ENCODE data around the gene POMT1. TPM values are rescaled to one million over a fixed set of nuclear protein-coding genes. Genes with fewer than 3 reads are reported as not detected.
A peak's percentile ranks its signal among the peaks of the same experiment; 100 is the strongest.
"Not testable (repeated sequence)": the region's sequence is repeated elsewhere in the genome, so short reads cannot be mapped to it uniquely, and the experiment has no call there.

The POMT1 gene, protein sequence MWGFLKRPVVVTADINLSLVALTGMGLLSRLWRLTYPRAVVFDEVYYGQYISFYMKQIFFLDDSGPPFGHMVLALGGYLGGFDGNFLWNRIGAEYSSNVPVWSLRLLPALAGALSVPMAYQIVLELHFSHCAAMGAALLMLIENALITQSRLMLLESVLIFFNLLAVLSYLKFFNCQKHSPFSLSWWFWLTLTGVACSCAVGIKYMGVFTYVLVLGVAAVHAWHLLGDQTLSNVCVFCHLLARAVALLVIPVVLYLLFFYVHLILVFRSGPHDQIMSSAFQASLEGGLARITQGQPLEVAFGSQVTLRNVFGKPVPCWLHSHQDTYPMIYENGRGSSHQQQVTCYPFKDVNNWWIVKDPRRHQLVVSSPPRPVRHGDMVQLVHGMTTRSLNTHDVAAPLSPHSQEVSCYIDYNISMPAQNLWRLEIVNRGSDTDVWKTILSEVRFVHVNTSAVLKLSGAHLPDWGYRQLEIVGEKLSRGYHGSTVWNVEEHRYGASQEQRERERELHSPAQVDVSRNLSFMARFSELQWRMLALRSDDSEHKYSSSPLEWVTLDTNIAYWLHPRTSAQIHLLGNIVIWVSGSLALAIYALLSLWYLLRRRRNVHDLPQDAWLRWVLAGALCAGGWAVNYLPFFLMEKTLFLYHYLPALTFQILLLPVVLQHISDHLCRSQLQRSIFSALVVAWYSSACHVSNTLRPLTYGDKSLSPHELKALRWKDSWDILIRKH
- polyA plus RNA-seq (ENCODE audit: insufficient read length in 4 of 4): 10 to 100 TPM; 29.4 to 50.6 (median 35.5) TPM

- DNase-seq (ENCODE audit: low read depth in 4 of 4, low spot score in 3 of 4): peak; percentile 54 to 73 (median 70)
These were observed at the start of gene POMT1 for GRCh38 chr9:131502781-131503625. POMT1 (plus strand) TSS chr9:131502918; CDS start chr9:131504219, 1,301 bp downstream.

GRCh38 chr9:131454028-131454427 lies 48.7 kb upstream of the POMT1 start:
- DNase-seq (ENCODE audit: low read depth in 4 of 4, low spot score in 3 of 4): no peak

GRCh38 chr9:131455655-131456054 lies 47.1 kb upstream of the POMT1 start:
- DNase-seq (ENCODE audit: low read depth in 4 of 4, low spot score in 3 of 4): not testable (repeated sequence)

DNA sequence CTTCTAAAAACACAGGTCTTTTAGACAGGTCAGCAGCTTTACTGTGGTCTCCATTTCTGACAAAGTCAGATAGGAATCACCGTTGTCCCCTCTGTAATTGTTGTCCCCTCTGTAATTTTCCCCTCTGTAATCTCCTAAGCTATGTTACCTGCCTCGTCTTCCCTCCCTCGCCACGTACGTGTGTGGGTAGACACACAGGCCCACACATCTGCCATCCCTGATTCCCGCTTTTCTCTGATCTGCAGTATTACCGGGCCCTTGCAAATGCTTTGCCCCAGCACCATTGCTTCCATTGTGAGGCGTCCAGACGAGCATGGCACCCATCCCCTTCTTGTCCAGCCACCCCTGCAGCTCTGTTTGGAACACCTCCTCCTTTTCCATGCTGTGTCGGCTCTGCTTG lies 45.0 kb upstream of the POMT1 start:
- DNase-seq (ENCODE audit: low read depth in 4 of 4, low spot score in 3 of 4): no peak

GRCh38 chr9:131459056-131459455 lies 43.7 kb upstream of the POMT1 start:
- no peak for DNase-seq (ENCODE audit: low read depth in 4 of 4, low spot score in 3 of 4)

DNA sequence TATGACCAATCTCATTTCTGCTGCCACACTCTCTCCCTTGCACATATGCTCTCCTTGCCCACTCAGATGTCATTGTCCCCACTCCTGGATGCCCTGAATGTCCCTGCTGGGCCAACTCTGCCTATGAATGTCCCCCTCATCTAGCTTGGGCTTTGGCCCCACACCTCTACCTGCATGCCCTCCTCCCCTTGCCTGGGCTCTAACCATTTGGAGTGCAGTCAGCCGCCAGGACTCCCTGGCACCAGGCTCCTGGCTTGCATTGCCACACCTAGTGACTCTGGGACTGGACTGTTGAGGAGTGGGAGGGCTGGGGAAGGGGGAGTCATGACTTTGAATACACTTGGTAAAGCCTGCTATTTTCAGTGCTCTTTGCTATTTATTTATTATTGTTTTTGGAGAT lies 41.6 kb upstream of the POMT1 start:
- no peak for DNase-seq (ENCODE audit: low read depth in 4 of 4, low spot score in 3 of 4)

GRCh38 chr9:131464354-131465000 lies 38.2 kb upstream of the POMT1 start:
- no peak for DNase-seq (ENCODE audit: low read depth in 4 of 4, low spot score in 3 of 4)

- no peak for DNase-seq (ENCODE audit: low read depth in 4 of 4, low spot score in 3 of 4)
These were observed 37.3 kb upstream of the POMT1 start for GRCh38 chr9:131465401-131465800.

GRCh38 chr9:131467214-131467935 lies 35.3 kb upstream of the POMT1 start:
- DNase-seq (ENCODE audit: low read depth in 4 of 4, low spot score in 3 of 4): no peak

DNA sequence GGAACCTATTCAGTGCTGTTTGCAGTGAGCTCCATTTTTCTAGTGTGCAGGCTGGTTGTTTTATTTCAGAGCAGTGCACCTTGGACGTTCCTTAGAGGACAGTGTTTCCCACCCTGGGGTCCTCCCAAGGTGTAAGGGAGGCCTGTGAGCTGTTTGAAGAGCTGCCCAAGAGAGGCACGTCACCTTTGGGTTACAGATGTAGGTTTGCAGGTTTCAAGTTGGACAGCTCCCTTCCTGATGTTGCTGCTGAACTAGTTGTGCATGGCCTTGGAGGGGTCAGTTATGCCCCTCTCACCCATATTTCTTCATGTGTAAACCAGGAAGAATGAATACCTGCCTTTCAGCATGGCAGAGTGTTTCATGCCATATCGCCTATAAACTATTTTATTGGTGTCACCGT lies 34.7 kb upstream of the POMT1 start:
- no peak for DNase-seq (ENCODE audit: low read depth in 4 of 4, low spot score in 3 of 4)

- no peak for DNase-seq (ENCODE audit: low read depth in 4 of 4, low spot score in 3 of 4)
These were observed 33.4 kb upstream of the POMT1 start for GRCh38 chr9:131469356-131469755.

GRCh38 chr9:131469951-131470350 lies 32.8 kb upstream of the POMT1 start:
- no peak for DNase-seq (ENCODE audit: low read depth in 4 of 4, low spot score in 3 of 4)

DNA sequence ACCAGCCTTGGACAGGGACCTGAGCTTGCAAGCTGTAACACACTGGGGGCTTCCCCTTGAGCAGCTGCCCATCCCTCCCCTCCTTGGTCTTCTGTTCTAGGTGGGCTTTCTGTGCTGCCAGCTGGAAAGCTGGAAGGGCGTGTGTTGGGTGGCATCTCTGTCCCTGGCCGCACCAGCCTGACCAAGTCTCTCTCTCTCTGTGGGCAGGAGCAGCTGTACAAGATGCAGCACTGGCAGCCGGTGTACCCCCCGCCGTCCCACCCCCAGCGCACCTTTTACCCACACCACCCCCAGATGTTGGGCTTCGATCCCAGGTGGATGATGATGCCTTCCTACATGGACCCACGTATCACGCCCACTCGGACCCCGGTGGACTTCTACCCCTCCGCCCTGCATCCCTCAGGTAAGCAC lies 32.1 kb upstream of the POMT1 start:
- no peak for DNase-seq (ENCODE audit: low read depth in 4 of 4, low spot score in 3 of 4)

DNA sequence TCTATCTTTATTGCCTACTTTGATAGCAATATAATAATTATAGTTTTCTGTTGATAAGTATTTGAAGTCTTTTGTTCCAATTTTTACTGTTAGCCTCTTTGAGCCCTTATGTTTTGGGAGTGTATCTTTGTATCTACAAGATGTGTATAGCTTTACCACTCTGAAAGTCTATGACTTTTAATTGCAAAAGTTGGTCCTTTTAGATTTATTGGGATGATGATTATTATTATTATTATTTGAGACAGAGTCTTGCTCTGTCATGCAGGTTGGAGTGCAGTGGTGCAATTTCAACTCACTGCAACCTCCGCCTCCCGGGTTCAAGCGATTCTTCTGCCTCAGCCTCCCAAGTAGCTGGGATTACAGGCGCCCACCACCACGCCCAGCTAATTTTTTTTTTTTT lies 30.6 kb upstream of the POMT1 start:
- not testable (repeated sequence) for DNase-seq (ENCODE audit: low read depth in 4 of 4, low spot score in 3 of 4)

DNA sequence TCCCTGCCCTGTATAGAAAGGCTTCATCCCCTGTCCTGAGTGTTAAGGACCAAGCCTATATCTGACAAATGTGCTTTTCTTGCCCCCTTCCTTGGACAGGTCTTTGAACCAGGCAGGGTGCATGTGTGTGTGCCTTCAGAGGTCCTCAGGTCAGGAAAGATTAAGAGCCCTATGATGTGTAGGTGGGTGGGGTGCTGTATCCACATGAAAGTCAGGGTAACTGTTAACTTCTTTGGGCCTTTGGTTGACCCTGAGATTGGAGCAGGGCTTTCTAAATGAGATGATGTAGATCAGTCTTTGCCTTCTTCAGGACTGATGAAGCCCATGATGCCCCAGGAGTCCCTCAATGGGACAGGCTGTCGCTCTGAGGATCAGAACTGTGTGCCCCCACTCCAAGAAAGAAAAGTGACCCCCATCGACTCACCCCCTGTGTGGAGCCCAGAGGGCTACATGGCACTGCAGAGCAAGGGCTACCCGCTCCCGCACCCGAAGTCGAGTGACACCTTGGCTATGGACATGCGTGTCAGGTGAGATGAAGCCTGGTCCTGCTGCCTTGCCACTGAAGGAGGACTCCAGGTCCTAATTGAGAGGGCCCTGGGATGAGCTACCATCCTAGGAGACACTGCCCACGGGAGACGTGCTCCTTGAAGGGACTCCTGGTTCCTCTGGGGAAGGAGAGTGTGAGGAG lies 29.4 kb upstream of the POMT1 start:
- DNase-seq (ENCODE audit: low read depth in 4 of 4, low spot score in 3 of 4): no peak

DNA sequence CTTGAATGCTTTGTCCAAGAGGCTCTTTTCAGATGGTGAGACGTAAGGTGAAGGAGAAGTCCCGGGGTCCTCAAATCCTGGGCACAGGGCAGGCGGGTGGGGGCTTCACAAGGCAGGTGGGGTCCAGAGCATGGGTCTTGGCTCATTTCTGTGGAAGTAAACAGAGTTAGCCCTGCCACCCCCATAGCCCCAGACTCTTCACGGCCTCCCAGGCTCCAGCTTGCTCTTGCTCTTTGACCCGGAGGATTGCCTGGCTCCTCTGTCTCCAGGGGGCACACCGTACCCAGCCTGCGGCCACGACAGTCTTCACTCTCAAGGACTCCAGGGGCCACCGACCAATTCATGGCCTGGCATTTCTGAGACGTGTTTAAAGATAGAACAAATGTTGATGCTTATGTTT lies 28.8 kb upstream of the POMT1 start:
- DNase-seq (ENCODE audit: low read depth in 4 of 4, low spot score in 3 of 4): no peak

DNA sequence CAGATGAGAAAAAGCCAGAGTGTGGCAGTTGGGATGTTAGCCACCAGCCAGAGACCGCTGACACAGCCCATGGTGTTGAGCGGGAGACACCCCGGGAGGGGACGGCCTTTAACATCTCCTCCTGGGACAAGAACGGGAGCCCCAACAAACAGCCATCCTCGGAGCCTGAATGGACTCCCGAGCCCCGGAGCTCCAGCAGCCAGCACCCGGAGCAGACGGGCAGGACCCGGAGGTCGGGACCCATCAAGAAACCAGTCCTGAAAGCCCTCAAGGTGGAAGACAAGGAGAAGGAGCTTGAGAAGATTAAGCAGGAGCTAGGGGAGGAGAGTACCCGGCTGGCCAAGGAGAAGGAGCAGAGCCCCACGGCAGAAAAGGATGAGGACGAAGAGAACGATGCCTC lies 28.0 kb upstream of the POMT1 start:
- DNase-seq (ENCODE audit: low read depth in 4 of 4, low spot score in 3 of 4): no peak

DNA sequence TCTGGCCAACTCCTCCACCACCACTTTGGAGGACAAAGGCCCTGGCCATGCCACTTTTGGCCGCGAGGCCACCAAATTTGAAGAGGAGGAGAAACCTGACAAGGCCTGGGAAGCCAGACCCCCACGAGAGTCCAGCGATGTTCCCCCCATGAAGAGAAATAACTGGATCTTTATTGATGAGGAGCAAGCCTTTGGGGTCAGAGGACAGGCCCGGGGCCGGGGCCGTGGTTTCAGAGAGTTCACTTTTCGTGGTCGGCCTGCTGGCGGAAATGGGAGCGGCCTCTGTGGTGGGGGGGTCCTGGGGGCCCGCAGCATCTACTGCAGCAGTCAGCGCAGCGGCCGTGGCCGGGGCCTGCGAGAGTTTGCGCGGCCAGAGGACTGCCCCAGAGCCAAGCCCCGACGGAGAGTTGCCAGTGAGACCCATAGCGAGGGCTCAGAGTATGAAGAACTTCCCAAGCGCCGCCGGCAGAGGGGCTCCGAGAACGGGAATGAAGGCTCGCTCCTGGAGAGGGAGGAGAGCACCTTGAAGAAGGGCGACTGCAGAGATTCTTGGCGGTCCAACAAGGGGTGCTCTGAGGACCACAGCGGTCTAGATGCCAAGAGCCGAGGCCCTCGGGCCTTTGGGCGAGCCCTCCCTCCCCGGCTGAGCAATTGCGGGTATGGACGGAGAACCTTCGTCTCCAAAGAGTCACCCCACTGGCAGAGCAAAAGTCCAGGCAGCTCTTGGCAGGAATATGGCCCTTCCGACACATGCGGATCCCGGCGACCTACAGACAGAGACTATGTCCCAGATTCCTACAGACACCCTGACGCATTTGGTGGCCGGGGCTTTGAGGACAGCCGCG lies 27.4 kb upstream of the POMT1 start:
- DNase-seq (ENCODE audit: low read depth in 4 of 4, low spot score in 3 of 4): no peak
